ENCODE data around the gene TMEM185B. TPM values are rescaled to one million over a fixed set of nuclear protein-coding genes. Genes with fewer than 3 reads are reported as not detected.

Gene TMEM185B
- total and polyA plus RNA-seq, 2 donors (not counting 1 experiment from before 2014, with no cell fraction given), result 25.9 to 28.8 TPM

GRCh38 chr2:120269076-120269744, 46.0 kb upstream of the TMEM185B start:
- Histone ChIP-seq H3K9ac (ENCODE audit: insufficient read depth, low read length) (no peak overlapping the region), H2AFZ (ENCODE audit: low read length) (no peak overlapping the region), H3K27ac (ENCODE audit: insufficient read depth, low read length) (no peak overlapping the region), H4K20me1 (ENCODE audit: control insufficient read depth, extremely low read depth, insufficient read depth, low read length) (no peaks in the 10 kb centered on the region), H3K79me2 (ENCODE audit: control insufficient read depth, insufficient read depth, low read length) (peaks cover 64% of the 10 kb centered on the region), H3K27me3 (ENCODE audit: control insufficient read depth, insufficient read depth, low read length) (no peaks in the 10 kb centered on the region), H3K9me3 (ENCODE audit: control insufficient read depth, insufficient read depth, low read depth, low read length) (no peaks in the 10 kb centered on the region), H3K36me3 (ENCODE audit: control insufficient read depth, insufficient read depth, low read length) (no peaks in the 10 kb centered on the region), H3K4me2 (ENCODE audit: extremely low read depth, insufficient read depth, low read length) (no peak overlapping the region), H3K4me3 (replicated peaks in 1 of 4; ENCODE audit: control extremely low read depth in 1 of 4, insufficient read depth in 1 of 4, low read depth in 3 of 4, low read length in 4 of 4) (no peak overlapping the region), H3K4me1 (ENCODE audit: control insufficient read depth, extremely low read depth, insufficient read depth, low read length) (no peaks in the 10 kb centered on the region)
- no peak for DNase-seq (ENCODE audit: low read depth in 2 of 2)
- TF ChIP-seq EZH2 (IDR thresholded peaks at IDR 0.05; ENCODE audit: low read length, missing control alignments), result no peak
- no peak for TF ChIP-seq CTCF (conservative IDR thresholded peaks at IDR 0.05 in 1 of 2, IDR thresholded peaks at IDR 0.05 in 1 of 2; ENCODE audit: low read depth in 1 of 2, low read length in 2 of 2)

- no peaks in the 10 kb centered on the region for H4K20me1 ChIP-seq (ENCODE audit: control insufficient read depth, extremely low read depth, insufficient read depth, low read length)
- H3K79me2 ChIP-seq (ENCODE audit: control insufficient read depth, insufficient read depth, low read length), result peaks cover 62% of the 10 kb centered on the region
- TF ChIP-seq EZH2 (IDR thresholded peaks at IDR 0.05; ENCODE audit: low read length, missing control alignments), result no peak
- no peak for TF ChIP-seq CTCF (conservative IDR thresholded peaks at IDR 0.05 in 1 of 2, IDR thresholded peaks at IDR 0.05 in 1 of 2; ENCODE audit: low read depth in 1 of 2, low read length in 2 of 2)
- no peak overlapping the region for H3K4me3 ChIP-seq (replicated peaks in 1 of 4; ENCODE audit: control extremely low read depth in 1 of 4, insufficient read depth in 1 of 4, low read depth in 3 of 4, low read length in 4 of 4)
- no peak overlapping the region for H3K27ac ChIP-seq (ENCODE audit: insufficient read depth, low read length)
- no peak for DNase-seq (ENCODE audit: low read depth in 2 of 2)
- no peak overlapping the region for H3K9ac ChIP-seq (ENCODE audit: insufficient read depth, low read length)
- no peaks in the 10 kb centered on the region for H3K36me3 ChIP-seq (ENCODE audit: control insufficient read depth, insufficient read depth, low read length)
- H3K4me1 ChIP-seq (ENCODE audit: control insufficient read depth, extremely low read depth, insufficient read depth, low read length), result peaks cover 2% of the 10 kb centered on the region
- no peaks in the 10 kb centered on the region for H3K27me3 ChIP-seq (ENCODE audit: control insufficient read depth, insufficient read depth, low read length)
- H3K9me3 ChIP-seq (ENCODE audit: control insufficient read depth, insufficient read depth, low read depth, low read length), result no peaks in the 10 kb centered on the region
- H2AFZ ChIP-seq (ENCODE audit: low read length), result no peak overlapping the region
- no peak overlapping the region for H3K4me2 ChIP-seq (ENCODE audit: extremely low read depth, insufficient read depth, low read length)
Observed at GRCh38 chr2:120267348-120267747, 44.1 kb upstream of the TMEM185B start.

- H2AFZ ChIP-seq (ENCODE audit: low read length), result no peak overlapping the region
- no peaks in the 10 kb centered on the region for H3K9me3 ChIP-seq (ENCODE audit: control insufficient read depth, insufficient read depth, low read depth, low read length)
- no peak overlapping the region for H3K27ac ChIP-seq (ENCODE audit: insufficient read depth, low read length)
- H3K4me1 ChIP-seq (ENCODE audit: control insufficient read depth, extremely low read depth, insufficient read depth, low read length), result peaks cover 2% of the 10 kb centered on the region
- DNase-seq (ENCODE audit: low read depth in 2 of 2), result no peak
- no peak overlapping the region for H3K4me2 ChIP-seq (ENCODE audit: extremely low read depth, insufficient read depth, low read length)
- no peak overlapping the region for H3K9ac ChIP-seq (ENCODE audit: insufficient read depth, low read length)
- H3K79me2 ChIP-seq (ENCODE audit: control insufficient read depth, insufficient read depth, low read length), result peaks cover 65% of the 10 kb centered on the region
- no peaks in the 10 kb centered on the region for H3K36me3 ChIP-seq (ENCODE audit: control insufficient read depth, insufficient read depth, low read length)
- H3K27me3 ChIP-seq (ENCODE audit: control insufficient read depth, insufficient read depth, low read length), result no peaks in the 10 kb centered on the region
- TF ChIP-seq EZH2 (IDR thresholded peaks at IDR 0.05; ENCODE audit: low read length, missing control alignments) (no peak), CTCF (conservative IDR thresholded peaks at IDR 0.05 in 1 of 2, IDR thresholded peaks at IDR 0.05 in 1 of 2; ENCODE audit: low read depth in 1 of 2, low read length in 2 of 2) (no peak)
- H4K20me1 ChIP-seq (ENCODE audit: control insufficient read depth, extremely low read depth, insufficient read depth, low read length), result no peaks in the 10 kb centered on the region
- H3K4me3 ChIP-seq (replicated peaks in 1 of 4; ENCODE audit: control extremely low read depth in 1 of 4, insufficient read depth in 1 of 4, low read depth in 3 of 4, low read length in 4 of 4), result no peak overlapping the region
Observed at GRCh38 chr2:120265006-120265405, 41.8 kb upstream of the TMEM185B start.

Measured in fibroblast of lung (primary cell).